ENCODE measurements around the gene ECHDC1. TPM values are rescaled to one million over a fixed set of nuclear protein-coding genes. Genes with fewer than 3 reads are reported as not detected.

ECHDC1 gene
- polyA plus RNA-seq, 1 donor from 2014 or later, result 95.7 TPM

- Histone ChIP-seq H3K9me3 (ENCODE audit: low read length) (no peaks in the 10 kb centered on the region), H3K9ac (ENCODE audit: low read length) (no peak overlapping the region), H3K9me2 (ENCODE audit: insufficient read depth, low read length) (no peaks in the 10 kb centered on the region), H3K27ac (ENCODE audit: low read length) (no peak overlapping the region), H3K36me3 (ENCODE audit: insufficient read depth, low read length) (no peaks in the 10 kb centered on the region), H4K20me1 (ENCODE audit: insufficient read depth) (no peaks in the 10 kb centered on the region), H3K27me3 (ENCODE audit: insufficient read depth, low read depth, low read length) (no peaks in the 10 kb centered on the region), H3K4me3 (ENCODE audit: low read length) (no peak overlapping the region), H2AFZ (ENCODE audit: low read depth, low read length) (no peak overlapping the region), H3K79me2 (replicated peaks; ENCODE audit: insufficient read depth, low read length) (peaks cover 16% of the 10 kb centered on the region), H3F3A (ENCODE audit: insufficient read depth, low read length, poor library complexity, severe bottlenecking) (peaks cover 3% of the 10 kb centered on the region), H3K4me2 (ENCODE audit: low read length) (no peak overlapping the region)
- TF ChIP-seq RAD21 (conservative IDR thresholded peaks at IDR 0.05) (no peak), TAF1 (IDR thresholded peaks at IDR 0.05; ENCODE audit: low read depth) (no peak), REST (IDR thresholded peaks at IDR 0.05; ENCODE audit: borderline replicate concordance) (no peak), EZH2 (IDR thresholded peaks at IDR 0.05; ENCODE audit: borderline replicate concordance, insufficient read depth, low read length, poor library complexity, severe bottlenecking) (no peak), POLR2AphosphoS5 (IDR thresholded peaks at IDR 0.05) (no peak), EP300 (conservative IDR thresholded peaks at IDR 0.05; ENCODE audit: poor library complexity, severe bottlenecking) (no peak), SMC3 (conservative IDR thresholded peaks at IDR 0.05; ENCODE audit: poor library complexity) (no peak), MXI1 (conservative IDR thresholded peaks at IDR 0.05; ENCODE audit: poor library complexity, severe bottlenecking) (no peak)
- TF ChIP-seq, protein P1, sequence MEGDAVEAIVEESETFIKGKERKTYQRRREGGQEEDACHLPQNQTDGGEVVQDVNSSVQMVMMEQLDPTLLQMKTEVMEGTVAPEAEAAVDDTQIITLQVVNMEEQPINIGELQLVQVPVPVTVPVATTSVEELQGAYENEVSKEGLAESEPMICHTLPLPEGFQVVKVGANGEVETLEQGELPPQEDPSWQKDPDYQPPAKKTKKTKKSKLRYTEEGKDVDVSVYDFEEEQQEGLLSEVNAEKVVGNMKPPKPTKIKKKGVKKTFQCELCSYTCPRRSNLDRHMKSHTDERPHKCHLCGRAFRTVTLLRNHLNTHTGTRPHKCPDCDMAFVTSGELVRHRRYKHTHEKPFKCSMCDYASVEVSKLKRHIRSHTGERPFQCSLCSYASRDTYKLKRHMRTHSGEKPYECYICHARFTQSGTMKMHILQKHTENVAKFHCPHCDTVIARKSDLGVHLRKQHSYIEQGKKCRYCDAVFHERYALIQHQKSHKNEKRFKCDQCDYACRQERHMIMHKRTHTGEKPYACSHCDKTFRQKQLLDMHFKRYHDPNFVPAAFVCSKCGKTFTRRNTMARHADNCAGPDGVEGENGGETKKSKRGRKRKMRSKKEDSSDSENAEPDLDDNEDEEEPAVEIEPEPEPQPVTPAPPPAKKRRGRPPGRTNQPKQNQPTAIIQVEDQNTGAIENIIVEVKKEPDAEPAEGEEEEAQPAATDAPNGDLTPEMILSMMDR (IDR thresholded peaks at IDR 0.05; ENCODE audit: poor library complexity, severe bottlenecking), result no peak
Measured at GRCh38 chr6:127348028-127348661, 4.7 kb upstream of the ECHDC1 start.

DNA sequence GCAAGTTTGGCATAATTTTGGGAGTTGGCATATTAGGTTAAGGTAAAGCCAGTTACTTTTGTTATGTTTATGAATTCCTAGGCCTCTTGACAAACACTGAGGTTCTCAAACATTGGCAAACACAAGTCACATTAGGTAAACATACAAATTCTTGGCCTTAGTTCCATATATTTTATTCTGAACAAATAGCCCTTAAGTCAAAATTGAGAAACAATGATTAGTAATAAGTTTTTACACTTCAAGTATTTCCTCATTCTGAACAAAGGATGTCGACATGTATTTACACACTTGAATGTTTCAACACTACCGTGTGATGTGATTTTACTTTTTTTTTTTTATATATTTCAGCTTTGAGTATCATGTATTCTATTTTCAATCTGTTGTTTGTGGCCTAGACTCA, 3.8 kb upstream of the ECHDC1 start:
- no peaks in the 10 kb centered on the region for H3K27me3 ChIP-seq (ENCODE audit: insufficient read depth, low read depth, low read length)
- H3K9ac ChIP-seq (ENCODE audit: low read length), result no peak overlapping the region
- no peak overlapping the region for H3K4me3 ChIP-seq (ENCODE audit: low read length)
- H3K36me3 ChIP-seq (ENCODE audit: insufficient read depth, low read length), result no peaks in the 10 kb centered on the region
- peaks cover 3% of the 10 kb centered on the region for H3F3A ChIP-seq (ENCODE audit: insufficient read depth, low read length, poor library complexity, severe bottlenecking)
- H3K9me2 ChIP-seq (ENCODE audit: insufficient read depth, low read length), result no peaks in the 10 kb centered on the region
- TF ChIP-seq TAF1 (IDR thresholded peaks at IDR 0.05; ENCODE audit: low read depth) (no peak), EP300 (conservative IDR thresholded peaks at IDR 0.05; ENCODE audit: poor library complexity, severe bottlenecking) (no peak), SMC3 (conservative IDR thresholded peaks at IDR 0.05; ENCODE audit: poor library complexity) (no peak), MXI1 (conservative IDR thresholded peaks at IDR 0.05; ENCODE audit: poor library complexity, severe bottlenecking) (no peak), POLR2AphosphoS5 (IDR thresholded peaks at IDR 0.05) (no peak), RAD21 (conservative IDR thresholded peaks at IDR 0.05) (no peak), REST (IDR thresholded peaks at IDR 0.05; ENCODE audit: borderline replicate concordance) (no peak), EZH2 (IDR thresholded peaks at IDR 0.05; ENCODE audit: borderline replicate concordance, insufficient read depth, low read length, poor library complexity, severe bottlenecking) (no peak)
- TF ChIP-seq, protein P1 (IDR thresholded peaks at IDR 0.05; ENCODE audit: poor library complexity, severe bottlenecking), result no peak
- H3K27ac ChIP-seq (ENCODE audit: low read length), result no peak overlapping the region
- H3K4me2 ChIP-seq (ENCODE audit: low read length), result no peak overlapping the region
- H2AFZ ChIP-seq (ENCODE audit: low read depth, low read length), result no peak overlapping the region
- peaks cover 16% of the 10 kb centered on the region for H3K79me2 ChIP-seq (replicated peaks; ENCODE audit: insufficient read depth, low read length)
- H4K20me1 ChIP-seq (ENCODE audit: insufficient read depth), result no peaks in the 10 kb centered on the region
- H3K9me3 ChIP-seq (ENCODE audit: low read length), result no peaks in the 10 kb centered on the region

All from neural cell (in vitro differentiated cells).